Endodermal cell (in vitro differentiated cells): ENCODE measurements around the gene PDE4A. TPM values are rescaled to one million over a fixed set of nuclear protein-coding genes. Genes with fewer than 3 reads are reported as not detected.

Experiments used
- DNase-seq: peaks from one replicate; pipeline ENCODE4 v3.0.0-alpha.2; 2017
- H3K27ac ChIP-seq: 2 replicates; pipeline ENCODE4 v1.5.1; 2013; ENCODE audit warnings: mild to moderate bottlenecking, low read depth, low read length, moderate library complexity
- H3K27me3 ChIP-seq: 2 replicates; pipeline ENCODE4 v1.6.1; 2013; ENCODE audit warnings: mild to moderate bottlenecking, low read length, moderate library complexity; ENCODE audit not compliant: insufficient read depth, control insufficient read depth, poor library complexity, severe bottlenecking
- H3K36me3 ChIP-seq: 2 replicates; pipeline ENCODE4 v1.7.0; 2013; ENCODE audit warnings: mild to moderate bottlenecking, low read length, moderate library complexity; ENCODE audit not compliant: control insufficient read depth, insufficient read depth
- H3K4me1 ChIP-seq: one replicate; pipeline ENCODE4 v1.7.0; 2013; ENCODE audit warnings: low read length; ENCODE audit not compliant: control insufficient read depth, insufficient read depth
- H3K4me3 ChIP-seq: 2 replicates; pipeline ENCODE4 v1.5.1; 2013; ENCODE audit warnings: mild to moderate bottlenecking, low read length, moderate library complexity
- H3K9ac ChIP-seq: 2 replicates; pipeline ENCODE4 v1.6.1; 2013; ENCODE audit warnings: mild to moderate bottlenecking, low read length, moderate library complexity; ENCODE audit not compliant: poor library complexity, severe bottlenecking; ENCODE audit errors: extremely low read depth
- H3K9me3 ChIP-seq: 2 replicates; pipeline ENCODE4 v1.6.1; 2013; ENCODE audit warnings: mild to moderate bottlenecking, low read length, moderate library complexity; ENCODE audit not compliant: control insufficient read depth
- H3K27ac Mint-ChIP-seq: 2 replicates; pipeline ENCODE4 v1.8.0; 2020; ENCODE audit warnings: mixed read lengths
- H3K27me3 Mint-ChIP-seq: 2 replicates; pipeline ENCODE4 v1.8.0; 2021; ENCODE audit warnings: mild to moderate bottlenecking, mixed read lengths; ENCODE audit not compliant: insufficient read depth
- H3K36me3 Mint-ChIP-seq: 2 replicates; pipeline ENCODE4 v1.8.0; 2020; ENCODE audit warnings: low read depth, mixed read lengths
- H3K4me1 Mint-ChIP-seq: 2 replicates; pipeline ENCODE4 v1.8.0; 2020; ENCODE audit warnings: mixed read lengths
- H3K4me3 Mint-ChIP-seq: 2 replicates; pipeline ENCODE4 v1.8.0; 2020; ENCODE audit warnings: mild to moderate bottlenecking, moderate library complexity, mixed read lengths
- H3K9me3 Mint-ChIP-seq: 2 replicates; pipeline ENCODE4 v1.8.0; 2020; ENCODE audit warnings: mild to moderate bottlenecking, mixed read lengths
- CTCF ChIP-seq: fragments of 200-600 bp; sonication (generic); conservative IDR thresholded peaks from 2 replicates; pipeline ENCODE4 v1.5.0; 2021; ENCODE audit warnings: antibody characterized with exemption, mild to moderate bottlenecking
- WGBS, 2 experiments: methylation state at CpG; one replicate each; pipeline versions ENCODE4 v1.1.5 to v1.1.7; 2013; ENCODE audit warnings: missing lambda C conversion rate in 2 of 2, mixed read lengths in 1 of 2; ENCODE audit not compliant: insufficient coverage in 1 of 2, insufficient read length in 1 of 2; 5-methylcytosine and 5-hydroxymethylcytosine counted together
- total RNA-seq, 2 donors: library from RNA; stranded (reverse); fragmentation: NEBNext Ultra II Directional in 1 of 2; extraction: Animal tissue kit (Norgen Biotek cat#: 25700) in 1 of 2; gene quantifications; 2 replicates in 1 of 2; 3 replicates in 1 of 2; pipeline ENCODE4 v1.2.1, GENCODE V29; 2021

The PDE4A gene
- total RNA-seq, 2 donors from 2014 or later = 1.7 to 2.6 TPM

GRCh38 chr19:10412257-10412977 lies 7.9 kb upstream of the PDE4A start:
- peaks cover 49% of the 10 kb centered on the region for H3K27me3 ChIP-seq
- WGBS, 2 experiments = 88 to 89% methylated on average over 12 of the region's 13 CpGs
- Mint-ChIP-seq H3K4me3 (no peak overlapping the region), H3K9me3 (peaks cover 3% of the 10 kb centered on the region), H3K27me3 (peaks cover 78% of the 10 kb centered on the region), H3K27ac (no peak overlapping the region), H3K36me3 (no peaks in the 10 kb centered on the region), H3K4me1 (no peaks in the 10 kb centered on the region)
- no peak overlapping the region for H3K27ac ChIP-seq
- no peak overlapping the region for H3K4me3 ChIP-seq
- no peaks in the 10 kb centered on the region for H3K36me3 ChIP-seq
- no peak for TF ChIP-seq CTCF
- H3K4me1 ChIP-seq = no peaks in the 10 kb centered on the region
- no peaks in the 10 kb centered on the region for H3K9me3 ChIP-seq
- no peak for DNase-seq
- no peak overlapping the region for H3K9ac ChIP-seq

- Histone ChIP-seq H3K9me3 (no peaks in the 10 kb centered on the region), H3K9ac (peak overlapping the region; percentile 44), H3K27me3 (peaks cover 67% of the 10 kb centered on the region), H3K27ac (no peak overlapping the region), H3K36me3 (no peaks in the 10 kb centered on the region), H3K4me3 (peak overlapping the region; percentile 80), H3K4me1 (peaks cover 3% of the 10 kb centered on the region)
- Mint-ChIP-seq H3K9me3 (peaks cover 3% of the 10 kb centered on the region), H3K27me3 (peaks cover 78% of the 10 kb centered on the region), H3K4me3 (peak overlapping the region; percentile 55), H3K27ac (no peak overlapping the region), H3K4me1 (peaks cover 14% of the 10 kb centered on the region), H3K36me3 (no peaks in the 10 kb centered on the region)
- no peak for DNase-seq
- WGBS, 2 experiments = 11 to 12% methylated on average over 9 of the region's 9 CpGs
- TF ChIP-seq CTCF = no peak
Observed at GRCh38 chr19:10416083-10416379, 4.3 kb upstream of the PDE4A start.

GRCh38 chr19:10416380-10417257 lies 3.7 kb upstream of the PDE4A start:
- peak; percentile 95 for TF ChIP-seq CTCF
- H3K4me3 ChIP-seq = peak overlapping the region; percentile 80
- no peak overlapping the region for H3K27ac ChIP-seq
- no peaks in the 10 kb centered on the region for H3K36me3 ChIP-seq
- peaks cover 69% of the 10 kb centered on the region for H3K27me3 ChIP-seq
- WGBS, 2 experiments = 7 to 16% methylated on average over 13 to 67 of the region's 67 CpGs
- peak overlapping the region; percentile 44 for H3K9ac ChIP-seq
- H3K27ac Mint-ChIP-seq = peak overlapping the region; percentile 52
- peaks cover 3% of the 10 kb centered on the region for H3K4me1 ChIP-seq
- H3K9me3 ChIP-seq = no peaks in the 10 kb centered on the region
- H3K9me3 Mint-ChIP-seq = peaks cover 3% of the 10 kb centered on the region
- peak overlapping the region; percentile 55 for H3K4me3 Mint-ChIP-seq
- peaks cover 78% of the 10 kb centered on the region for H3K27me3 Mint-ChIP-seq
- H3K36me3 Mint-ChIP-seq = no peaks in the 10 kb centered on the region
- H3K4me1 Mint-ChIP-seq = peaks cover 14% of the 10 kb centered on the region
- DNase-seq = peak; percentile 97
